Spleen (tissue), 7 donors: ENCODE measurements around the gene HOXC6.

Experiments
- POLR2A ChIP-seq, 3 donors: fragments of 450-650 bp; IDR thresholded peaks; one replicate each; pipeline ENCODE4 v1.5.1; 2017; ENCODE audit warnings: antibody characterized with exemption in 3 of 3, mild to moderate bottlenecking in 1 of 3
- POLR2AphosphoS5 ChIP-seq, 3 donors: sonication (generic); formaldehyde crosslinking; IDR thresholded peaks; one replicate each; pipeline ENCODE4 v1.5.1; 2017; ENCODE audit warnings: antibody characterized with exemption in 3 of 3
- TF ChIP-seq, protein P1 (sequence below), 11 experiments: fragments of 200-600 bp in 7 of 11; fragments of 450-650 bp in 4 of 11; sonication (generic) in 4 of 11; IDR thresholded peaks in 8 of 11; conservative IDR thresholded peaks in 3 of 11; 1 replicate in 7 of 11; 2 replicates in 4 of 11; pipeline versions ENCODE4 v1.4.0 to v1.8.0; 2016 to 2021; ENCODE audit warnings: antibody characterized with exemption in 11 of 11, inconsistent platforms in 4 of 11, mild to moderate bottlenecking in 1 of 11
- donor health status: DM: no; HTN: no; CAD: no; lungs with moderate emphysema.
- donor health status: DM: no; HTN: no; CAD: no.
- donor health status: DM: no; HTN: no; CAD: no.

DNA sequence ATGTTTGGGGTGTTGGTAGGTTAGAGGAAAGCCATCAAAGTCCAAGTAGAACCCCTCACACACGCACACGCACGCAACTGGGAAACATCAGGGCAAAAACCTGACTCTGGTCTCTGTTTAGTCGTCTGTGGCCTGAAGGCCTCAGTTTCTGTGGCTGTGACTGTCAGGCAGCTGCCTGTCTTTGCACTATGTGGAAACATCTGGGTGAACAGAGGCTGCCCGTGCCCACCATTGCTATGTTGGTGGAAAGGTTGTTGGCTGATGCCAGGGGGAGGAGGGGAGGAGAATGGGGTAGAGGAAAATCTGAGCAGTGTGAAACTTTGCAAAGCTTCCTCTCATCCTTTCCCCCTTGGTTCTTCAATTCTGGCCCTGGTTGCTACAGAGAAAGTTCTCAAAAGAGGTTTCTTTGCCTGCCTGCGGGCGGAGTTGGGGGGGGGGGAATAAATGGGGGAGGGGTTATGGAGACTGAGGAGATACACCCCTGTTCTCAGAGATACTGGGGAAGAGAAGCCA lies 35.8 kb upstream of the HOXC6 start:
- no peak for TF ChIP-seq POLR2AphosphoS5 (IDR thresholded peaks at IDR 0.05)
- TF ChIP-seq, protein P1, sequence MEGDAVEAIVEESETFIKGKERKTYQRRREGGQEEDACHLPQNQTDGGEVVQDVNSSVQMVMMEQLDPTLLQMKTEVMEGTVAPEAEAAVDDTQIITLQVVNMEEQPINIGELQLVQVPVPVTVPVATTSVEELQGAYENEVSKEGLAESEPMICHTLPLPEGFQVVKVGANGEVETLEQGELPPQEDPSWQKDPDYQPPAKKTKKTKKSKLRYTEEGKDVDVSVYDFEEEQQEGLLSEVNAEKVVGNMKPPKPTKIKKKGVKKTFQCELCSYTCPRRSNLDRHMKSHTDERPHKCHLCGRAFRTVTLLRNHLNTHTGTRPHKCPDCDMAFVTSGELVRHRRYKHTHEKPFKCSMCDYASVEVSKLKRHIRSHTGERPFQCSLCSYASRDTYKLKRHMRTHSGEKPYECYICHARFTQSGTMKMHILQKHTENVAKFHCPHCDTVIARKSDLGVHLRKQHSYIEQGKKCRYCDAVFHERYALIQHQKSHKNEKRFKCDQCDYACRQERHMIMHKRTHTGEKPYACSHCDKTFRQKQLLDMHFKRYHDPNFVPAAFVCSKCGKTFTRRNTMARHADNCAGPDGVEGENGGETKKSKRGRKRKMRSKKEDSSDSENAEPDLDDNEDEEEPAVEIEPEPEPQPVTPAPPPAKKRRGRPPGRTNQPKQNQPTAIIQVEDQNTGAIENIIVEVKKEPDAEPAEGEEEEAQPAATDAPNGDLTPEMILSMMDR (IDR thresholded peaks at IDR 0.05 in 8 of 11, conservative IDR thresholded peaks at IDR 0.05 in 3 of 11), result no peak
- TF ChIP-seq POLR2A (IDR thresholded peaks at IDR 0.05), result no peak
